Tibial nerve (tissue), 4 donors: Measurements from ENCODE around the gene CAPN3.

Experiments used
- CTCF ChIP-seq, 5 experiments: fragments of 200-600 bp in 3 of 5; fragments of 450-650 bp in 2 of 5; sonication (generic) in 3 of 5; IDR thresholded peaks; one replicate each; pipeline ENCODE4 v1.5.1; 2016 to 2019; ENCODE audit warnings: antibody characterized with exemption in 5 of 5, mild to moderate bottlenecking in 3 of 5, moderate library complexity in 2 of 5
- EP300 ChIP-seq, 2 donors: sonication (generic); formaldehyde crosslinking; IDR thresholded peaks; one replicate each; pipeline ENCODE4 v1.6.1; 2017; ENCODE audit warnings: antibody characterized with exemption in 2 of 2, mild to moderate bottlenecking in 1 of 2
- POLR2A ChIP-seq, 2 donors: fragments of 450-650 bp; IDR thresholded peaks; one replicate each; pipeline ENCODE4 v1.6.1; 2017; ENCODE audit warnings: antibody characterized with exemption in 2 of 2, mild to moderate bottlenecking in 2 of 2, moderate library complexity in 2 of 2

GRCh38 chr15:42368096-42368495 lies 8.8 kb downstream of the CAPN3 start:
- no peak for TF ChIP-seq CTCF (IDR thresholded peaks at IDR 0.05)
- TF ChIP-seq POLR2A (IDR thresholded peaks at IDR 0.05) = no peak
- no peak for TF ChIP-seq EP300 (IDR thresholded peaks at IDR 0.05)
